ENCODE results near the gene METTL23.
A peak's percentile ranks its signal among the peaks of the same experiment; 100 is the strongest.

METTL23 gene

GRCh38 chr17:76726776-76727718, at the start of gene METTL23:
TSS of gene METTL23 (plus strand) at chr17:76726839. CDS start at chr17:76729711, 2,872 bp downstream.
- no peak for DNase-seq (ENCODE audit: low read depth)

GRCh38 chr17:76677406-76677805, 49.2 kb upstream of the METTL23 start:
- no peak for DNase-seq (ENCODE audit: low read depth)

GRCh38 chr17:76678330-76678729, 48.3 kb upstream of the METTL23 start:
- no peak for DNase-seq (ENCODE audit: low read depth)

GRCh38 chr17:76679239-76679638, 47.4 kb upstream of the METTL23 start:
- no peak for DNase-seq (ENCODE audit: low read depth)

GRCh38 chr17:76681222-76682137, 45.2 kb upstream of the METTL23 start:
- no peak for DNase-seq (ENCODE audit: low read depth)

GRCh38 chr17:76682296-76682695, 44.3 kb upstream of the METTL23 start:
- DNase-seq (ENCODE audit: low read depth) = no peak

GRCh38 chr17:76683011-76683755, 43.5 kb upstream of the METTL23 start:
- DNase-seq (ENCODE audit: low read depth) = no peak

GRCh38 chr17:76683921-76684745, 42.5 kb upstream of the METTL23 start:
- DNase-seq (ENCODE audit: low read depth) = no peak

GRCh38 chr17:76684756-76685155, 41.9 kb upstream of the METTL23 start:
- DNase-seq (ENCODE audit: low read depth) = no peak

- no peak for DNase-seq (ENCODE audit: low read depth)
Observed at GRCh38 chr17:76685366-76685765, 41.3 kb upstream of the METTL23 start.

GRCh38 chr17:76685846-76686245, 40.8 kb upstream of the METTL23 start:
- DNase-seq (ENCODE audit: low read depth) = no peak

GRCh38 chr17:76686538-76687297, 39.9 kb upstream of the METTL23 start:
- no peak for DNase-seq (ENCODE audit: low read depth)

GRCh38 chr17:76687298-76688164, 39.1 kb upstream of the METTL23 start:
- DNase-seq (ENCODE audit: low read depth) = peak; percentile 50

GRCh38 chr17:76688165-76688622, 38.4 kb upstream of the METTL23 start:
- no peak for DNase-seq (ENCODE audit: low read depth)

GRCh38 chr17:76689859-76690258, 36.8 kb upstream of the METTL23 start:
- DNase-seq (ENCODE audit: low read depth) = no peak

- no peak for DNase-seq (ENCODE audit: low read depth)
Observed at GRCh38 chr17:76690596-76691280, 35.9 kb upstream of the METTL23 start.

GRCh38 chr17:76691379-76692191, 35.1 kb upstream of the METTL23 start:
- no peak for DNase-seq (ENCODE audit: low read depth)

Data from stromal cell of bone marrow (primary cell).